GM13976 (cell line): ENCODE data around the gene CELF4.

Experiments
- DNase-seq: peaks from one replicate; pipeline ENCODE4 v3.0.0; 2012; ENCODE audit warnings: low spot score
- CTCF ChIP-seq: IDR thresholded peaks from 2 replicates; pipeline ENCODE4 v1.5.1; 2012; ENCODE audit warnings: borderline replicate concordance, mild to moderate bottlenecking; ENCODE audit not compliant: insufficient read depth; ENCODE audit errors: extremely low read depth, missing control alignments, control extremely low read depth
- in situ Hi-C: fragments of 300-500 bp; cut with MboI; formaldehyde crosslinking; loops from one replicate; pipeline ENCODE4 v1.12.0; 2022; ENCODE audit warnings: low sequenced_read_pairs, mixed read lengths, inconsistent platforms; ENCODE audit not compliant: unreplicated experiment

CELF4 gene

GRCh38 chr18:37251679-37252078 lies 313.9 kb downstream of the CELF4 start:
- in situ Hi-C loops: no loop called here
- DNase-seq: no peak
- TF ChIP-seq CTCF: no peak

- no peak for DNase-seq
- in situ Hi-C loops: no loop called here
- TF ChIP-seq CTCF: no peak
Measured at GRCh38 chr18:37249895-37250618, 315.5 kb downstream of the CELF4 start.

GRCh38 chr18:37249171-37249886 lies 316.3 kb downstream of the CELF4 start:
- DNase-seq: no peak
- in situ Hi-C loops: no loop called here
- no peak for TF ChIP-seq CTCF

GRCh38 chr18:37248281-37248680 lies 317.3 kb downstream of the CELF4 start:
- no peak for DNase-seq
- in situ Hi-C loops: no loop called here
- no peak for TF ChIP-seq CTCF

- in situ Hi-C loops: no loop called here
- TF ChIP-seq CTCF: no peak
- DNase-seq: no peak
Measured at GRCh38 chr18:37247497-37248161, 318.0 kb downstream of the CELF4 start.

- DNase-seq: no peak
- in situ Hi-C loops: no loop called here
- no peak for TF ChIP-seq CTCF
Measured at GRCh38 chr18:37246779-37247340, 318.7 kb downstream of the CELF4 start.
